Activated CD8-positive, alpha-beta T cell treated with anti-CD3 and anti-CD28 coated beads for 36 hours (primary cell): ENCODE results near the gene TRAPPC12. TPM values are rescaled to one million over a fixed set of nuclear protein-coding genes. Genes with fewer than 3 reads are reported as not detected.

Experiments
- ATAC-seq: fragments of 200-7000 bp; cut with Tn5 transposase; one replicate; pipeline ENCODE4 v1.10.0; 2021; ENCODE audit warnings: mild to moderate bottlenecking, moderate library complexity
- CTCF ChIA-PET: fragments of 350-600 bp; sonication (Branson Sonifier 250); formaldehyde crosslinking; loops from one replicate; lab custom pipeline; 2021; ENCODE audit warnings: antibody characterized with exemption; lab: Charles Lee
- POLR2A ChIA-PET: fragments of 350-600 bp; sonication (Branson Sonifier 250); formaldehyde crosslinking; loops from one replicate; lab custom pipeline; 2021; ENCODE audit warnings: antibody characterized with exemption; lab: Charles Lee
- DNase-seq: peaks from one replicate; pipeline ENCODE4 v3.0.0-alpha.2; 2020
- H3K27ac Mint-ChIP-seq: one replicate; pipeline ENCODE4 v1.8.0; 2021; ENCODE audit warnings: mild to moderate bottlenecking, mixed read lengths
- H3K27me3 Mint-ChIP-seq: one replicate; pipeline ENCODE4 v1.8.0; 2021; ENCODE audit warnings: mixed read lengths
- H3K36me3 Mint-ChIP-seq: one replicate; pipeline ENCODE4 v1.8.0; 2021; ENCODE audit warnings: low read depth, mixed read lengths
- H3K4me1 Mint-ChIP-seq: one replicate; pipeline ENCODE4 v1.8.0; 2021; ENCODE audit warnings: low read depth, mixed read lengths
- H3K4me3 Mint-ChIP-seq: one replicate; pipeline ENCODE4 v1.8.0; 2021; ENCODE audit warnings: mild to moderate bottlenecking, moderate library complexity, mixed read lengths
- H3K9me3 Mint-ChIP-seq: one replicate; pipeline ENCODE4 v1.8.0; 2021; ENCODE audit warnings: mixed read lengths
- intact Hi-C: fragments of 100-400 bp; cut with micrococcal nuclease; formaldehyde crosslinking; loops from one replicate; pipeline ENCODE4 v1.10.0; 2022
- total RNA-seq, 2 experiments: library from RNA; stranded (reverse); gene quantifications; one replicate each; pipeline ENCODE4 v1.2.3, GENCODE V29; 2021
- TF ChIP-seq, protein P1 (sequence below): fragments of 200-600 bp; IDR thresholded peaks from one replicate; pipeline ENCODE4 v1.8.0; 2022; ENCODE audit warnings: antibody characterized with exemption, mild to moderate bottlenecking

The TRAPPC12 gene
- total RNA-seq, 2 experiments from 2014 or later, result 52.9 to 65.3 TPM

DNA sequence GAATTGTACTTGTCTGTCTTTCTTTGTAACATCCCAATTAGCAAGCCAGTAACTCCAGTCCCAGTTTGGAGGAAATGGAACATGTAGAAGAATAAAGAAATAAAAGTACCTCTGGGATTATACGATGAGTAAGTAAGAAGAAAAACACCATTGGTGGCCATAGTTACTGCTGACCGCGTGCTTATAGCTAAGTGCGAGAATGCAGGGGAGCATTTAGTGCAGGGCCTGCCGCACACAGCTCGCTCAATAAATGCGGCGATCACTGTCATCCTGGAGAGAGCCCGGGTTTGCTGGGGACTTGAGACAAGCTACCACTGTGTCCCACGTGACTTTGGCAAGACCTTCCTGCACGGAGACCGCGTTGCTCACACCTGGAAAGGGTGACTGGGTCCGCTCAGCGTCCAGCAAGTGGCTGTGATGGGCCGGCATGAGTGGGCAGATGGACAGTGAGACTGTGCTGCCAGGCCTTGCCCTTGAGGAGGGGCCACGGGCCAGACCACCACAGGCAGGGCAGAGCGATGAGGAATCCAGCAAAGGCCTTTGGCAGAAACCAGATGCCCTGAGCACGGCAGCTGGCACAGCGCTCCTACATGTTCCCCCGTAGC lies 85.0 kb downstream of the TRAPPC12 start:
- H3K27ac Mint-ChIP-seq, result no peak overlapping the region
- no peak for ATAC-seq
- no peaks in the 10 kb centered on the region for H3K36me3 Mint-ChIP-seq
- ChIA-PET CTCF (no interaction called here), POLR2A (no interaction called here)
- H3K27me3 Mint-ChIP-seq, result no peaks in the 10 kb centered on the region
- no peak overlapping the region for H3K4me3 Mint-ChIP-seq
- peaks cover 11% of the 10 kb centered on the region for H3K4me1 Mint-ChIP-seq
- intact Hi-C loops, result no loop called here
- TF ChIP-seq, protein P1, sequence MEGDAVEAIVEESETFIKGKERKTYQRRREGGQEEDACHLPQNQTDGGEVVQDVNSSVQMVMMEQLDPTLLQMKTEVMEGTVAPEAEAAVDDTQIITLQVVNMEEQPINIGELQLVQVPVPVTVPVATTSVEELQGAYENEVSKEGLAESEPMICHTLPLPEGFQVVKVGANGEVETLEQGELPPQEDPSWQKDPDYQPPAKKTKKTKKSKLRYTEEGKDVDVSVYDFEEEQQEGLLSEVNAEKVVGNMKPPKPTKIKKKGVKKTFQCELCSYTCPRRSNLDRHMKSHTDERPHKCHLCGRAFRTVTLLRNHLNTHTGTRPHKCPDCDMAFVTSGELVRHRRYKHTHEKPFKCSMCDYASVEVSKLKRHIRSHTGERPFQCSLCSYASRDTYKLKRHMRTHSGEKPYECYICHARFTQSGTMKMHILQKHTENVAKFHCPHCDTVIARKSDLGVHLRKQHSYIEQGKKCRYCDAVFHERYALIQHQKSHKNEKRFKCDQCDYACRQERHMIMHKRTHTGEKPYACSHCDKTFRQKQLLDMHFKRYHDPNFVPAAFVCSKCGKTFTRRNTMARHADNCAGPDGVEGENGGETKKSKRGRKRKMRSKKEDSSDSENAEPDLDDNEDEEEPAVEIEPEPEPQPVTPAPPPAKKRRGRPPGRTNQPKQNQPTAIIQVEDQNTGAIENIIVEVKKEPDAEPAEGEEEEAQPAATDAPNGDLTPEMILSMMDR, result no peak
- no peaks in the 10 kb centered on the region for H3K9me3 Mint-ChIP-seq
- DNase-seq, result no peak

- Mint-ChIP-seq H3K4me1 (peaks cover 11% of the 10 kb centered on the region), H3K27ac (no peak overlapping the region), H3K9me3 (no peaks in the 10 kb centered on the region), H3K36me3 (no peaks in the 10 kb centered on the region), H3K27me3 (no peaks in the 10 kb centered on the region), H3K4me3 (no peak overlapping the region)
- intact Hi-C loops, result no loop called here
- DNase-seq (no peak), ATAC-seq (no peak)
- TF ChIP-seq, protein P1, result no peak
- ChIA-PET POLR2A (no interaction called here), CTCF (no interaction called here)
Measured at GRCh38 chr2:3465328-3465727, 85.8 kb downstream of the TRAPPC12 start.

- H3K27ac Mint-ChIP-seq, result no peak overlapping the region
- H3K27me3 Mint-ChIP-seq, result no peaks in the 10 kb centered on the region
- POLR2A ChIA-PET, result no interaction called here
- ATAC-seq (no peak), DNase-seq (no peak)
- no peaks in the 10 kb centered on the region for H3K9me3 Mint-ChIP-seq
- CTCF ChIA-PET, result no interaction called here
- H3K4me1 Mint-ChIP-seq, result peaks cover 10% of the 10 kb centered on the region
- no peak overlapping the region for H3K4me3 Mint-ChIP-seq
- H3K36me3 Mint-ChIP-seq, result no peaks in the 10 kb centered on the region
- intact Hi-C loops, result no loop called here
- TF ChIP-seq, protein P1, result no peak
Measured at GRCh38 chr2:3465844-3466481, 86.5 kb downstream of the TRAPPC12 start.

DNA sequence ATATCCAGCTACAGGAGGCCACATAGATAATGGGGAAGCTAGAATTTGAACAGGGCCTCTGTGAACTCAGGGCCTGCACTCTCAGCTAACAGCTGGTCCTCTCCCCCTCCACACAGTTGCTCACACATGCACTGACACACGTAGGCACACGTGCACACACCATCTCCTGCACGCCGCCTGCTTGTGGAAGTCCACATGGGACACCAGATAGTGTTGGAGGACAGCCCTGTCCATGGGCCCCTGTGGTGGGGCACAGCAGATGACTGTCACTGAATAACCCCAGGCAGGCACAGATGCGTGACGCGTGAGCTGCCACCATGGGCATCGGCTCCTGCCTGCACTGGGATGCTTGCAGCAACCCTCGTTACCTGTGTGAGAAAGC lies 87.0 kb downstream of the TRAPPC12 start:
- intact Hi-C loops, result no loop called here
- peaks cover 7% of the 10 kb centered on the region for H3K4me1 Mint-ChIP-seq

GRCh38 chr2:3466966-3467365 lies 87.5 kb downstream of the TRAPPC12 start:
- H3K27ac Mint-ChIP-seq, result no peak overlapping the region
- ATAC-seq (no peak), DNase-seq (no peak)
- H3K4me1 Mint-ChIP-seq, result peaks cover 3% of the 10 kb centered on the region
- POLR2A ChIA-PET, result no interaction called here
- no peak overlapping the region for H3K4me3 Mint-ChIP-seq
- CTCF ChIA-PET, result no interaction called here
- H3K36me3 Mint-ChIP-seq, result no peaks in the 10 kb centered on the region
- TF ChIP-seq, protein P1, result no peak
- H3K27me3 Mint-ChIP-seq, result no peaks in the 10 kb centered on the region
- no peaks in the 10 kb centered on the region for H3K9me3 Mint-ChIP-seq
- intact Hi-C loops, result no loop called here

More for the DNA sequence above, 87.0 kb downstream of the TRAPPC12 start:
- H3K27me3 Mint-ChIP-seq, result no peaks in the 10 kb centered on the region
- POLR2A ChIA-PET, result no interaction called here
- no peaks in the 10 kb centered on the region for H3K9me3 Mint-ChIP-seq
- TF ChIP-seq, protein P1, result no peak
- H3K36me3 Mint-ChIP-seq, result no peaks in the 10 kb centered on the region
- ATAC-seq (no peak), DNase-seq (no peak)
- no peak overlapping the region for H3K4me3 Mint-ChIP-seq
- CTCF ChIA-PET, result no interaction called here
- H3K27ac Mint-ChIP-seq, result no peak overlapping the region
